K562 (cell line): ENCODE results near the gene MYO1A. TPM values are rescaled to one million over a fixed set of nuclear protein-coding genes. Genes with fewer than 3 reads are reported as not detected.

Source experiments
- CBX5 ChIP-seq: IDR thresholded peaks from 2 replicates; pipeline ENCODE4 v1.6.1; 2014; ENCODE audit warnings: low read depth, borderline replicate concordance
- CREB1 ChIP-seq, 2 experiments: sonication (generic) in 1 of 2; formaldehyde crosslinking in 1 of 2; IDR thresholded peaks; 2 replicates each; pipeline versions ENCODE4 v1.6.1 to v1.8.0; 2012 to 2022; ENCODE audit warnings: inconsistent platforms in 1 of 2, mild to moderate bottlenecking in 1 of 2, missing genetic modification reagents in 1 of 2, moderate library complexity in 1 of 2
- CXXC5 ChIP-seq: fragments of 250-450 bp; sonication (Bioruptor Pico); IDR thresholded peaks from 2 replicates; pipeline ENCODE4 v1.8.0; 2022; ENCODE audit warnings: inconsistent platforms, mild to moderate bottlenecking, moderate library complexity
- GTF2E2 ChIP-seq: fragments of 200-800 bp; sonication (Bioruptor generic); IDR thresholded peaks from 2 replicates; pipeline ENCODE4 v1.6.1; 2016; ENCODE audit warnings: missing genetic modification characterization, missing compliant biosample characterization
- MAFG ChIP-seq: fragments of 450-650 bp; conservative IDR thresholded peaks from 2 replicates; pipeline ENCODE4 v1.6.1; 2016; ENCODE audit warnings: missing genetic modification characterization, missing compliant biosample characterization
- MTA3 ChIP-seq: fragments of 450-650 bp; formaldehyde crosslinking; IDR thresholded peaks from 2 replicates; pipeline ENCODE4 v1.6.1; 2017; ENCODE audit warnings: mild to moderate bottlenecking, borderline replicate concordance
- NFE2 ChIP-seq: IDR thresholded peaks from 2 replicates; pipeline ENCODE4 v1.6.1; 2014; ENCODE audit warnings: antibody characterized with exemption, low read depth
- PBX2 ChIP-seq, 2 experiments: IDR thresholded peaks in 1 of 2; conservative IDR thresholded peaks in 1 of 2; 2 replicates each; pipeline ENCODE4 v1.6.1; 2016; ENCODE audit warnings: low read depth in 2 of 2, mild to moderate bottlenecking in 1 of 2, missing compliant biosample characterization in 1 of 2, missing genetic modification characterization in 1 of 2, moderate library complexity in 1 of 2
- PHB2 ChIP-seq: fragments of 450-650 bp; IDR thresholded peaks from 2 replicates; pipeline ENCODE4 v1.6.1; 2017; ENCODE audit warnings: low read depth
- PHF21A ChIP-seq: fragments of 450-650 bp; IDR thresholded peaks from 2 replicates; pipeline ENCODE4 v1.6.1; 2017; ENCODE audit warnings: low read depth, borderline replicate concordance
- POLR3A ChIP-seq: IDR thresholded peaks from 2 replicates; pipeline ENCODE4 v1.6.1; 2011; ENCODE audit warnings: borderline replicate concordance, mild to moderate bottlenecking, moderate library complexity; ENCODE audit not compliant: insufficient read length, insufficient read depth; ENCODE audit errors: extremely low read depth
- RFX1 ChIP-seq: fragments of 450-650 bp; IDR thresholded peaks from 2 replicates; pipeline ENCODE4 v1.6.1; 2016; ENCODE audit warnings: mild to moderate bottlenecking, moderate library complexity
- SMAD1 ChIP-seq: fragments of 150-350 bp; IDR thresholded peaks from 2 replicates; pipeline ENCODE4 v1.6.1; 2014; ENCODE audit warnings: low read length, low read depth; ENCODE audit not compliant: partially characterized antibody
- SRSF9 ChIP-seq: fragments of 200-400 bp; formaldehyde crosslinking; IDR thresholded peaks from 2 replicates; pipeline ENCODE4 v1.6.1; 2017; ENCODE audit warnings: low read depth, low read length, borderline replicate concordance
- STAT5A ChIP-seq: IDR thresholded peaks from 2 replicates; pipeline ENCODE4 v1.6.1; 2012; ENCODE audit warnings: low read length, inconsistent platforms, borderline replicate concordance
- TRIM24 ChIP-seq, 2 experiments: fragments of 450-650 bp; IDR thresholded peaks; 2 replicates each; pipeline ENCODE4 v1.6.1; 2016
- ZNF184 ChIP-seq: sonication (generic); formaldehyde crosslinking; IDR thresholded peaks from 2 replicates; pipeline ENCODE4 v1.5.0; 2020; ENCODE audit warnings: missing genetic modification reagents
- polyA plus RNA-seq, 8 experiments: library from polyadenylated mRNA; depleted of rRNA in 4 of 8; stranded (reverse) in 5 of 8; unstranded in 3 of 8; fragments of >200 nt; fragmentation: Nextera tagmentation in 2 of 8; fragmentation: Illumina TruSeq in 1 of 8; extraction: Ambion mirVana in 2 of 8; extraction: Trizol in 1 of 8; gene quantifications; 2 replicates each; pipeline versions ENCODE4 v1.2.1 to v1.2.3, GENCODE V29; 2011 to 2014; ENCODE audit warnings: inconsistent platforms in 1 of 8, missing spikeins in 1 of 8
- total RNA-seq, 7 experiments: library from RNA; depleted of rRNA in 6 of 7; stranded (reverse); fragments of >200 nt in 6 of 7; fragmentation: Illumina TruSeq in 2 of 7; extraction: Trizol in 2 of 7; gene quantifications; 2 replicates each; pipeline versions ENCODE4 v1.2.1 to v1.2.3, GENCODE V29; 2011 to 2021; ENCODE audit warnings: low replicate concordance in 1 of 7
- TF ChIP-seq, protein P1 (sequence below): IDR thresholded peaks from 2 replicates; pipeline ENCODE4 v1.6.1; 2014; ENCODE audit warnings: antibody characterized with exemption
- TF ChIP-seq, protein P2 (sequence below): fragments of 450-650 bp; formaldehyde crosslinking; IDR thresholded peaks from 2 replicates; pipeline ENCODE4 v1.4.0; 2020; ENCODE audit warnings: mild to moderate bottlenecking, moderate library complexity

MYO1A gene
- total and polyA plus RNA-seq, 9 of the 15 experiments (the other 6 are each of a cell fraction or from before 2014, with no cell fraction given) = 0.03 to 0.29 (median 0.14) TPM; not detected in 2

- TF ChIP-seq CBX5 (no peak), MTA3 (no peak), SMAD1 (no peak), PBX2 (CRISPR knock-in tag; IDR thresholded peaks at IDR 0.05; ENCODE audit: low read depth) (no peak), PBX2 (tag; conservative IDR thresholded peaks at IDR 0.05; ENCODE audit: low read depth) (peak; percentile 54; the same call in 1 of the 2 replicates), POLR3A (no peak), NFE2 (no peak), RFX1 (no peak), TRIM24 (IDR thresholded peaks at IDR 0.05) (no peak), MAFG (tag) (no peak), ZNF184 (CRISPR knock-in tag) (no peak), PHF21A (no peak), GTF2E2 (tag) (no peak), PHB2 (no peak), SRSF9 (no peak), CREB1 (IDR thresholded peaks at IDR 0.05) (no peak), CREB1 (CRISPR knock-in tag; IDR thresholded peaks at IDR 0.05) (no peak), STAT5A (peak; percentile 23; the same call in 1 of the 2 replicates), CXXC5 (CRISPR knock-in tag) (peak; percentile 58; the same call in 1 of the 2 replicates)
- TF ChIP-seq, protein P1, sequence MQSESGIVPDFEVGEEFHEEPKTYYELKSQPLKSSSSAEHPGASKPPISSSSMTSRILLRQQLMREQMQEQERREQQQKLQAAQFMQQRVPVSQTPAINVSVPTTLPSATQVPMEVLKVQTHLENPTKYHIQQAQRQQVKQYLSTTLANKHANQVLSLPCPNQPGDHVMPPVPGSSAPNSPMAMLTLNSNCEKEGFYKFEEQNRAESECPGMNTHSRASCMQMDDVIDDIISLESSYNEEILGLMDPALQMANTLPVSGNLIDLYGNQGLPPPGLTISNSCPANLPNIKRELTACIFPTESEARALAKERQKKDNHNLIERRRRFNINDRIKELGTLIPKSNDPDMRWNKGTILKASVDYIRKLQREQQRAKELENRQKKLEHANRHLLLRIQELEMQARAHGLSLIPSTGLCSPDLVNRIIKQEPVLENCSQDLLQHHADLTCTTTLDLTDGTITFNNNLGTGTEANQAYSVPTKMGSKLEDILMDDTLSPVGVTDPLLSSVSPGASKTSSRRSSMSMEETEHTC = 0 out of 2 replicates have a peak, but pooled peaks have one; percentile 50
- TF ChIP-seq, protein P2, sequence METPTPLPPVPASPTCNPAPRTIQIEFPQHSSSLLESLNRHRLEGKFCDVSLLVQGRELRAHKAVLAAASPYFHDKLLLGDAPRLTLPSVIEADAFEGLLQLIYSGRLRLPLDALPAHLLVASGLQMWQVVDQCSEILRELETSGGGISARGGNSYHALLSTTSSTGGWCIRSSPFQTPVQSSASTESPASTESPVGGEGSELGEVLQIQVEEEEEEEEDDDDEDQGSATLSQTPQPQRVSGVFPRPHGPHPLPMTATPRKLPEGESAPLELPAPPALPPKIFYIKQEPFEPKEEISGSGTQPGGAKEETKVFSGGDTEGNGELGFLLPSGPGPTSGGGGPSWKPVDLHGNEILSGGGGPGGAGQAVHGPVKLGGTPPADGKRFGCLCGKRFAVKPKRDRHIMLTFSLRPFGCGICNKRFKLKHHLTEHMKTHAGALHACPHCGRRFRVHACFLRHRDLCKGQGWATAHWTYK (CRISPR knock-in tag) = no peak
Measured at GRCh38 chr12:57027011-57027804, 22.7 kb downstream of the MYO1A start (continued).
